SK-N-SH (cell line): Measurements from ENCODE around the gene IMPA2.

Source experiments
- EP300 ChIP-seq, 2 experiments: IDR thresholded peaks; 2 replicates each; pipeline versions ENCODE4 v1.4.0 to v1.6.1; 2012; ENCODE audit warnings: borderline replicate concordance in 1 of 2, low read depth in 1 of 2, low read length in 1 of 2
- FOSL2 ChIP-seq: IDR thresholded peaks from 2 replicates; pipeline ENCODE4 v1.4.0; 2012; ENCODE audit warnings: low read depth, mild to moderate bottlenecking, moderate library complexity, borderline replicate concordance
- GATA2 ChIP-seq: sonication (generic); formaldehyde crosslinking; IDR thresholded peaks from 2 replicates; pipeline ENCODE4 v1.5.0; 2020; ENCODE audit warnings: mild to moderate bottlenecking, missing genetic modification reagents
- MEF2A ChIP-seq: IDR thresholded peaks from 2 replicates; pipeline ENCODE4 v1.4.0; 2012; ENCODE audit warnings: low read depth, borderline replicate concordance
- NFIC ChIP-seq: IDR thresholded peaks from 2 replicates; pipeline ENCODE4 v1.4.0; 2012; ENCODE audit warnings: borderline replicate concordance
- POLR2AphosphoS5 ChIP-seq: IDR thresholded peaks from 2 replicates; pipeline ENCODE4 v1.6.1; 2012; ENCODE audit warnings: low read depth, low read length
- RAD21 ChIP-seq: IDR thresholded peaks from 2 replicates; pipeline ENCODE4 v1.6.1; 2012; ENCODE audit warnings: mild to moderate bottlenecking, low read length
- RFX5 ChIP-seq: IDR thresholded peaks from 2 replicates; pipeline ENCODE4 v1.6.1; 2012; ENCODE audit warnings: mild to moderate bottlenecking, improper control_type of control experiment, low read length
- SIN3A ChIP-seq: IDR thresholded peaks from 2 replicates; pipeline ENCODE4 v1.6.1; 2012; ENCODE audit warnings: low read depth, mild to moderate bottlenecking, low read length, moderate library complexity, borderline replicate concordance
- SMC3 ChIP-seq: IDR thresholded peaks from 2 replicates; pipeline ENCODE4 v1.6.1; 2012; ENCODE audit warnings: low read depth, low read length, improper control_type of control experiment
- TAF1 ChIP-seq: IDR thresholded peaks from 2 replicates; pipeline ENCODE4 v1.6.1; 2012; ENCODE audit warnings: low read depth, mild to moderate bottlenecking, low read length, moderate library complexity, borderline replicate concordance
- TF ChIP-seq, protein P1 (sequence below): fragments of 200-600 bp; sonication (generic); IDR thresholded peaks from 2 replicates; pipeline ENCODE4 v1.6.1; 2017; ENCODE audit warnings: antibody characterized with exemption, mild to moderate bottlenecking, moderate library complexity
- TF ChIP-seq, protein P2 (sequence below): IDR thresholded peaks from 2 replicates; pipeline ENCODE4 v1.4.0; 2012; ENCODE audit warnings: low read depth, borderline replicate concordance
- TF ChIP-seq, protein P3 (sequence below): fragments of 150-350 bp; IDR thresholded peaks from 2 replicates; pipeline ENCODE4 v1.6.1; 2017; ENCODE audit warnings: antibody characterized with exemption, low read length, low read depth, borderline replicate concordance

DNA sequence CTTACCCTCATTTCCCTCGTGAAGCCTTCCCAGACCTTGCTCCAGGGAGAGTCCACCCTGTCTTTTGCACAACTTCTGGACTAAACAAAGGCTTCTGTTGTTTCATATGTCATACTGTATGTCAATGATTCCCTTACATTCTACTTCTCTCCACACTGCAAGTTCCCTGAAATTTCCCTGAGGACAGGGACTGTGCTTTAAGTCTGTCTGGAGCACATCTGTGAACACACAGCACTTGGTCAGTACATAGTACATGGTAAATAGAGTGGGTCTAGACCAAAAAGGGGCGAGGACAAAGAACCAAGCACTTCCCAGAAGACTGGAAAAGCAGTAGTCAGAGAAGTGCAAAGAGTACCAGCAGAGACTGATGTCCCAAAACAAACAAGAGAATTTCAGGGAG is 23.7 kb upstream of the IMPA2 start:
- TF ChIP-seq RFX5 = no peak
- TF ChIP-seq, protein P1, sequence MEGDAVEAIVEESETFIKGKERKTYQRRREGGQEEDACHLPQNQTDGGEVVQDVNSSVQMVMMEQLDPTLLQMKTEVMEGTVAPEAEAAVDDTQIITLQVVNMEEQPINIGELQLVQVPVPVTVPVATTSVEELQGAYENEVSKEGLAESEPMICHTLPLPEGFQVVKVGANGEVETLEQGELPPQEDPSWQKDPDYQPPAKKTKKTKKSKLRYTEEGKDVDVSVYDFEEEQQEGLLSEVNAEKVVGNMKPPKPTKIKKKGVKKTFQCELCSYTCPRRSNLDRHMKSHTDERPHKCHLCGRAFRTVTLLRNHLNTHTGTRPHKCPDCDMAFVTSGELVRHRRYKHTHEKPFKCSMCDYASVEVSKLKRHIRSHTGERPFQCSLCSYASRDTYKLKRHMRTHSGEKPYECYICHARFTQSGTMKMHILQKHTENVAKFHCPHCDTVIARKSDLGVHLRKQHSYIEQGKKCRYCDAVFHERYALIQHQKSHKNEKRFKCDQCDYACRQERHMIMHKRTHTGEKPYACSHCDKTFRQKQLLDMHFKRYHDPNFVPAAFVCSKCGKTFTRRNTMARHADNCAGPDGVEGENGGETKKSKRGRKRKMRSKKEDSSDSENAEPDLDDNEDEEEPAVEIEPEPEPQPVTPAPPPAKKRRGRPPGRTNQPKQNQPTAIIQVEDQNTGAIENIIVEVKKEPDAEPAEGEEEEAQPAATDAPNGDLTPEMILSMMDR = no peak
- TF ChIP-seq EP300 (IDR thresholded peaks at IDR 0.05; ENCODE audit: borderline replicate concordance in 1 of 2, low read depth in 1 of 2, low read length in 1 of 2) = no peak
- TF ChIP-seq MEF2A = no peak
- TF ChIP-seq, protein P2, sequence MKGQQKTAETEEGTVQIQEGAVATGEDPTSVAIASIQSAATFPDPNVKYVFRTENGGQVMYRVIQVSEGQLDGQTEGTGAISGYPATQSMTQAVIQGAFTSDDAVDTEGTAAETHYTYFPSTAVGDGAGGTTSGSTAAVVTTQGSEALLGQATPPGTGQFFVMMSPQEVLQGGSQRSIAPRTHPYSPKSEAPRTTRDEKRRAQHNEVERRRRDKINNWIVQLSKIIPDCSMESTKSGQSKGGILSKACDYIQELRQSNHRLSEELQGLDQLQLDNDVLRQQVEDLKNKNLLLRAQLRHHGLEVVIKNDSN = no peak
- TF ChIP-seq FOSL2 = no peak
- TF ChIP-seq POLR2AphosphoS5 = no peak
- TF ChIP-seq RAD21 = no peak
- TF ChIP-seq SMC3 = no peak
- TF ChIP-seq NFIC = no peak
- TF ChIP-seq, protein P3, sequence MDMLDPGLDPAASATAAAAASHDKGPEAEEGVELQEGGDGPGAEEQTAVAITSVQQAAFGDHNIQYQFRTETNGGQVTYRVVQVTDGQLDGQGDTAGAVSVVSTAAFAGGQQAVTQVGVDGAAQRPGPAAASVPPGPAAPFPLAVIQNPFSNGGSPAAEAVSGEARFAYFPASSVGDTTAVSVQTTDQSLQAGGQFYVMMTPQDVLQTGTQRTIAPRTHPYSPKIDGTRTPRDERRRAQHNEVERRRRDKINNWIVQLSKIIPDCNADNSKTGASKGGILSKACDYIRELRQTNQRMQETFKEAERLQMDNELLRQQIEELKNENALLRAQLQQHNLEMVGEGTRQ = no peak
- no peak for TF ChIP-seq SIN3A
- no peak for TF ChIP-seq TAF1
- TF ChIP-seq GATA2 = no peak
